Prostate gland (tissue), 2 donors: Measurements from ENCODE around the gene BANK1.

Experiments used
- POLR2AphosphoS5 ChIP-seq: sonication (generic); formaldehyde crosslinking; IDR thresholded peaks from one replicate; pipeline ENCODE4 v1.6.1; 2017; ENCODE audit warnings: antibody characterized with exemption
- TF ChIP-seq, protein P1 (sequence below), 4 experiments: fragments of 200-600 bp in 2 of 4; fragments of 450-650 bp in 2 of 4; sonication (generic) in 2 of 4; IDR thresholded peaks; 1 replicate in 3 of 4; 2 replicates in 1 of 4; pipeline ENCODE4 v1.5.1; 2016 to 2019; ENCODE audit warnings: antibody characterized with exemption in 4 of 4, mild to moderate bottlenecking in 2 of 4, moderate library complexity in 2 of 4

DNA sequence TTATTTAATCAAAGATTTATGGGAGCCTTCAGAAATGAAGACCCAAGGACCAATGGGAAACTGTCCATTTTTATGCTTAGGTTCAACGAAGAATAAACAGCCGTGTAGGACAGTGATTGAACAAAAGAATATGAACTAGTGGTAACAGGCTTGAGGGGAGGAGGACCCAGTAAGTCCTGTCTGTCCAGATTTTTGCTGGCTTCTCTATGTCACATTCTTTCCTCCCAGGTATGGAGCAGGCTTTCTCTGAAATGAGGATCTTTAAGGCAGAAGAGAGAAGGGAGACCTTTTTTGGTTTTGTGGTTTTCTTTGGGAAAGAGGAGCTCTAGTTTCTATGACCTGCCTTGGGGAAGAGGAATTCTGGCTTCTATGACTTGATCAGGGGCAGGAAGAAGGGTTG lies 74.1 kb downstream of the BANK1 start:
- TF ChIP-seq, protein P1, sequence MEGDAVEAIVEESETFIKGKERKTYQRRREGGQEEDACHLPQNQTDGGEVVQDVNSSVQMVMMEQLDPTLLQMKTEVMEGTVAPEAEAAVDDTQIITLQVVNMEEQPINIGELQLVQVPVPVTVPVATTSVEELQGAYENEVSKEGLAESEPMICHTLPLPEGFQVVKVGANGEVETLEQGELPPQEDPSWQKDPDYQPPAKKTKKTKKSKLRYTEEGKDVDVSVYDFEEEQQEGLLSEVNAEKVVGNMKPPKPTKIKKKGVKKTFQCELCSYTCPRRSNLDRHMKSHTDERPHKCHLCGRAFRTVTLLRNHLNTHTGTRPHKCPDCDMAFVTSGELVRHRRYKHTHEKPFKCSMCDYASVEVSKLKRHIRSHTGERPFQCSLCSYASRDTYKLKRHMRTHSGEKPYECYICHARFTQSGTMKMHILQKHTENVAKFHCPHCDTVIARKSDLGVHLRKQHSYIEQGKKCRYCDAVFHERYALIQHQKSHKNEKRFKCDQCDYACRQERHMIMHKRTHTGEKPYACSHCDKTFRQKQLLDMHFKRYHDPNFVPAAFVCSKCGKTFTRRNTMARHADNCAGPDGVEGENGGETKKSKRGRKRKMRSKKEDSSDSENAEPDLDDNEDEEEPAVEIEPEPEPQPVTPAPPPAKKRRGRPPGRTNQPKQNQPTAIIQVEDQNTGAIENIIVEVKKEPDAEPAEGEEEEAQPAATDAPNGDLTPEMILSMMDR (IDR thresholded peaks at IDR 0.05): no peak
- TF ChIP-seq POLR2AphosphoS5: no peak
